Coronary artery (tissue), 2 donors: ENCODE results near the gene MUC7.

ENCODE experiments used
- DNase-seq: peaks from one replicate; pipeline ENCODE4 v3.0.0-alpha.2; 2017; ENCODE audit warnings: low spot score
- H3K27ac ChIP-seq, 2 donors: fragments of 200-600 bp; sonication (generic); one replicate each; pipeline ENCODE4 v1.5.1; 2016 to 2019
- H3K4me3 ChIP-seq: fragments of 200-600 bp; sonication (generic); 2 replicates; pipeline ENCODE4 v1.5.1; 2016; ENCODE audit warnings: mild to moderate bottlenecking, moderate library complexity
- TF ChIP-seq, protein P1 (sequence below): fragments of 200-600 bp; sonication (generic); IDR thresholded peaks from one replicate; pipeline ENCODE4 v1.5.1; 2019; ENCODE audit warnings: antibody characterized with exemption

The MUC7 gene

DNA sequence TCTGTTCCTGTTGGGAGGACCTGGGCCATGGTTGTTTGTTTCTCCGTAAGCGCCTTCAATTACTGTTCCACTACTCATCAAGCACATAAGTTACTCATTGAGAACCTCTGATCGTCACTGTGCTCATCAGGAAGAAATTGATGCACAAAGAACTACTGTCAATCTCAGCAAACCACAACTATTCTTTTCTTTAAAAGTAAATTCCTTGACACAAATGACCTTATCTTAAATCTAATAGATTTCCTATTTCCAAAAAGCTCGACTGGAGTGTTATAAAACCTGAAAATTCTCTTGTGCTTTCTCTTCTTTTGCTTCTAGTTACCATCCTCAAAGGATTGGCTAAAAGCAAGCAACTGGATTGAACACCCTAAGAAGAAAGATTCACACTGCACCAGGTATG, at the start of gene MUC7:
Gene MUC7 (plus strand): TSS at position 301 of the 400 bp plus-strand sequence. CDS start 1,825 bp downstream, outside the sequence.
- Histone ChIP-seq H3K4me3 (no peak within 1 kb of the TSS), H3K27ac (no peak within 1 kb of the TSS)
- DNase-seq = no peak
- TF ChIP-seq, protein P1, sequence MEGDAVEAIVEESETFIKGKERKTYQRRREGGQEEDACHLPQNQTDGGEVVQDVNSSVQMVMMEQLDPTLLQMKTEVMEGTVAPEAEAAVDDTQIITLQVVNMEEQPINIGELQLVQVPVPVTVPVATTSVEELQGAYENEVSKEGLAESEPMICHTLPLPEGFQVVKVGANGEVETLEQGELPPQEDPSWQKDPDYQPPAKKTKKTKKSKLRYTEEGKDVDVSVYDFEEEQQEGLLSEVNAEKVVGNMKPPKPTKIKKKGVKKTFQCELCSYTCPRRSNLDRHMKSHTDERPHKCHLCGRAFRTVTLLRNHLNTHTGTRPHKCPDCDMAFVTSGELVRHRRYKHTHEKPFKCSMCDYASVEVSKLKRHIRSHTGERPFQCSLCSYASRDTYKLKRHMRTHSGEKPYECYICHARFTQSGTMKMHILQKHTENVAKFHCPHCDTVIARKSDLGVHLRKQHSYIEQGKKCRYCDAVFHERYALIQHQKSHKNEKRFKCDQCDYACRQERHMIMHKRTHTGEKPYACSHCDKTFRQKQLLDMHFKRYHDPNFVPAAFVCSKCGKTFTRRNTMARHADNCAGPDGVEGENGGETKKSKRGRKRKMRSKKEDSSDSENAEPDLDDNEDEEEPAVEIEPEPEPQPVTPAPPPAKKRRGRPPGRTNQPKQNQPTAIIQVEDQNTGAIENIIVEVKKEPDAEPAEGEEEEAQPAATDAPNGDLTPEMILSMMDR = no peak

DNA sequence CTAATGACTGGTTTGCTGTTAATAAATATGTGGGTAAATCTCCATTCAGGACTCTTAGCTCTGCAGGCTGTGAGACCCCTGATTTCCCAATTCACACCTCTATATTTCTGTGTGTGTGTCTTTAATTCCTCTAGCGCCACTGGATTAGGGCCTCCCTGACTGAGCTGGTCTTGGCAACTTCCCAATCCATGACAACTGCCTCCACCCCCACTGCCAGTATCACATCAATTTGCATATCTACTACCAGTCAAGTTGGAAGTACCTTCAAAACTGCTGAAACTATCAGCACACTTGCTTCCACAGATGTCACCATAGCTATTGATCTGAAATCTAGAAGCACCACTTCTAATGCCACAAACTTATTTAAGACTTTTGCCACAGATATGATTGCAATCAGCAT, 46.7 kb upstream of the MUC7 start:
- no peak for DNase-seq
- H3K4me3 ChIP-seq = no peak overlapping the region
- H3K27ac ChIP-seq = no peak overlapping the region
- TF ChIP-seq, protein P1 = no peak

DNA sequence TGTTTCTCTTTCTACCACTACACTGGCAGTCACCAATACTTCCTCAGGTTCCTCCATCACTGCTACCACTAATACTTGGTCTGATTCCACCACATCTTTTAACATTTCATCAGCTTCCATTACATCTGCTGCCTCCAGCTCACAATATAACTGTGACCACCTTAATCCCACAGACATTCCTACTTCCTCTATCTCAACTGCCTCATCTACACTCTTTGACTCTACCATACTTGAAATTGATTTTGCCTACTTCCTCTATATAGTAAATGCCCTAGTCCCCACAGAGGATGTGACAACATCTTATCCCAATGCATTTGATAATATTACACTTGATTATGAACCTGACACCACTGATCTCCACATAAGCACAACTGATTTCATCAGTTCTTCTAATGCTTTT, 45.2 kb upstream of the MUC7 start:
- H3K27ac ChIP-seq = no peak overlapping the region
- no peak for DNase-seq
- TF ChIP-seq, protein P1 = no peak
- H3K4me3 ChIP-seq = no peak overlapping the region

DNA sequence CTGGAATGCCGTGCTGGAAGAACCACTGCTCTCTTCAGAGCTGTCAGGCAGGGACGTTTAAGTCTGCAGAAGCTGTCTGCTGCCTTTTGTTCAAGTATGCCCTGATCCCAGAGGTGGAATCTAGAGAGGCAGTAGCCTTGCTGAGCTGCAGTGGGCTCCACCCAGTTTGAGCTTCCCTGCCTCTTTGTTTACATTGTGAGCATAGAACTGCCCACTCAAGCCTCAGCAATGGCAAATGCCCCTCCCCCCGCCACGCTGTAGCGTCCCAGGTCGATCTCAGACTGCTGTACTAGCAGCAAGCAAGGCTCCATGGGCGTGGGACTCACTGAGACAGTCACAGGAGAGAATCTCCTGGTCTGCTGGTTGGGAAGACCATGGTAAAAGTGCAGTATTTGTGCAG, 34.8 kb upstream of the MUC7 start:
- TF ChIP-seq, protein P1 = no peak
- DNase-seq = no peak
- Histone ChIP-seq H3K27ac (no peak overlapping the region), H3K4me3 (no peak overlapping the region)

DNA sequence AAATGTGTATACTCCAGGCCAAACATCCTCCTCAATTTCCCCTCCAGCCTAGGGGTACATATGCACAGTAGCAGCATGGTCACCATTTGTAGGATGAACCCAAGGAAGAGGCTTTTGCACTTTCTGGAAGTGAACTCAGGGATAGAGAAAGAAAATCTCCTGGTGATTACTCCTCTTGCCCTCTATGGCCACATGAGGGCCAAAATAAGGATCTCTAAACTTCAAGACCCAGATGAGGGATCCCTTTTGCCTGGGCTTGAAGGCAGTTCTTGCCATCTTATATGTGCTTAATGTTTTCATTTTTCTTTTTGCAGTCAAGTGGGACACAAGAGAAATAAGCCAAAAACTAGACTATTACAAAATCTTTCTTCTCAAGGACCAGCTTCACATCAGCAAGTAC, 29.5 kb upstream of the MUC7 start:
- Histone ChIP-seq H3K4me3 (no peak overlapping the region), H3K27ac (no peak overlapping the region)
- no peak for DNase-seq
- TF ChIP-seq, protein P1 = no peak

DNA sequence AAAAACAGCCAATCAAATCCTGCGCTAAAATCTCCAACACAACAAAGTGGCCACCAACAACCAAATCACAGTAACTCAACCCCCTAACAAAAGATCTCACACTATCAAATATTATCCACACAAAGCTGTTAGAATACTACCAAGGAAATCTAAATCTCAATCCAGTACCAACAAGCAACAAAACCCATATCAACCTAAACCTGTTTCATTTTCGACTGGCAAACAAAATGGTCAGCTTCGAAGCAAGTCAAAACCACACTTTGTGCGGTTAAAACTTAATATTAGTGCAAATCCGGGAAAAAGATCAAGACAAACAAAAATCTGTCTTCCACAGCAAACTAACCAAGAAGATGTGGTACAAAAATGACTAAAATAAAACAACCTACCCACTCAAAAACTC, 28.7 kb upstream of the MUC7 start:
- TF ChIP-seq, protein P1 = no peak
- Histone ChIP-seq H3K27ac (no peak overlapping the region), H3K4me3 (no peak overlapping the region)
- no peak for DNase-seq

DNA sequence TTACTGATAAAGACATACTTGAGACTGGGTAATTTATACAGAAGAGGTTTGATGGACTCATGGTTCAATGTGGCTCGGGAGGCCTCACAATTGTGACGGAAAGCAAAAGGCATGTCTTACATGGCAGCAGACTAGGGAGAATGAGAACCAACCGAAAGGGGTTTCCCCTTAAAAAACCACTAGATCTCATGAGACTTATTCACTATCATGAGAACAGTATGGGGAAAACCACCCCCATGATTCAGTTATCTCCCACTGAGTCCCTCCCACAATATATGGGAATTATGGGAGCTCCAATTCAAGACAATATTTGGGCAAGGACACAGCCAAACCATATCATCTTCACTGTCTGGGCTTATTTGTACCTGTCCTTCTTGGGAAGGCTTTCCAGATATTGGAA, 22.8 kb upstream of the MUC7 start:
- DNase-seq = no peak
- Histone ChIP-seq H3K4me3 (no peak overlapping the region), H3K27ac (no peak overlapping the region)
- TF ChIP-seq, protein P1 = no peak
